ENCODE results near the gene DAPK2.

Gene DAPK2

GRCh38 chr15:63891079-63891767 is 155.1 kb downstream of the DAPK2 start:
- no peak for TF ChIP-seq JUND (IDR thresholded peaks at IDR 0.05; ENCODE audit: low read depth)
- peak; percentile 47 to 89 for DNase-seq (ENCODE audit: low read depth in 1 of 2, low spot score in 1 of 2)
- in situ Hi-C loops (cut with HindIII; ENCODE audit: low pct_unique_long_range_greater_than_20kb, low sequenced_read_pairs) = no loop called here

GRCh38 chr15:63890617-63891016 is 155.7 kb downstream of the DAPK2 start:
- no peak for DNase-seq (ENCODE audit: low read depth in 1 of 2, low spot score in 1 of 2)
- in situ Hi-C loops (cut with HindIII; ENCODE audit: low pct_unique_long_range_greater_than_20kb, low sequenced_read_pairs) = no loop called here
- no peak for TF ChIP-seq JUND (IDR thresholded peaks at IDR 0.05; ENCODE audit: low read depth)

GRCh38 chr15:63889831-63890230 is 156.5 kb downstream of the DAPK2 start:
- DNase-seq (ENCODE audit: low read depth in 1 of 2, low spot score in 1 of 2) = no peak
- in situ Hi-C loops (cut with HindIII; ENCODE audit: low pct_unique_long_range_greater_than_20kb, low sequenced_read_pairs) = no loop called here
- TF ChIP-seq JUND (IDR thresholded peaks at IDR 0.05; ENCODE audit: low read depth) = no peak

GRCh38 chr15:63888823-63889222 is 157.5 kb downstream of the DAPK2 start:
- DNase-seq (ENCODE audit: low read depth in 1 of 2, low spot score in 1 of 2) = no peak
- no peak for TF ChIP-seq JUND (IDR thresholded peaks at IDR 0.05; ENCODE audit: low read depth)
- in situ Hi-C loops (cut with HindIII; ENCODE audit: low pct_unique_long_range_greater_than_20kb, low sequenced_read_pairs) = no loop called here

- no peak for TF ChIP-seq JUND (IDR thresholded peaks at IDR 0.05; ENCODE audit: low read depth)
- in situ Hi-C loops (cut with HindIII; ENCODE audit: low pct_unique_long_range_greater_than_20kb, low sequenced_read_pairs) = no loop called here
- DNase-seq (ENCODE audit: low read depth in 1 of 2, low spot score in 1 of 2) = no peak
Observed at GRCh38 chr15:63888146-63888545, 158.1 kb downstream of the DAPK2 start.

GRCh38 chr15:63887630-63888029 is 158.7 kb downstream of the DAPK2 start:
- TF ChIP-seq JUND (IDR thresholded peaks at IDR 0.05; ENCODE audit: low read depth) = no peak
- no peak for DNase-seq (ENCODE audit: low read depth in 1 of 2, low spot score in 1 of 2)
- in situ Hi-C loops (cut with HindIII; ENCODE audit: low pct_unique_long_range_greater_than_20kb, low sequenced_read_pairs) = no loop called here

GRCh38 chr15:63884953-63885352 is 161.3 kb downstream of the DAPK2 start:
- no peak for DNase-seq (ENCODE audit: low read depth in 1 of 2, low spot score in 1 of 2)
- no peak for TF ChIP-seq JUND (IDR thresholded peaks at IDR 0.05; ENCODE audit: low read depth)
- in situ Hi-C loops (cut with HindIII; ENCODE audit: low pct_unique_long_range_greater_than_20kb, low sequenced_read_pairs) = no loop called here

GRCh38 chr15:63881431-63881830 is 164.9 kb downstream of the DAPK2 start:
- no peak for TF ChIP-seq JUND (IDR thresholded peaks at IDR 0.05; ENCODE audit: low read depth)
- in situ Hi-C loops (cut with HindIII; ENCODE audit: low pct_unique_long_range_greater_than_20kb, low sequenced_read_pairs) = no loop called here
- DNase-seq (ENCODE audit: low read depth in 1 of 2, low spot score in 1 of 2) = no peak

GRCh38 chr15:63880744-63881143 is 165.5 kb downstream of the DAPK2 start:
- in situ Hi-C loops (cut with HindIII; ENCODE audit: low pct_unique_long_range_greater_than_20kb, low sequenced_read_pairs) = no loop called here
- no peak for DNase-seq (ENCODE audit: low read depth in 1 of 2, low spot score in 1 of 2)
- TF ChIP-seq JUND (IDR thresholded peaks at IDR 0.05; ENCODE audit: low read depth) = no peak

- no peak for DNase-seq (ENCODE audit: low read depth in 1 of 2, low spot score in 1 of 2)
- in situ Hi-C loops (cut with HindIII; ENCODE audit: low pct_unique_long_range_greater_than_20kb, low sequenced_read_pairs) = no loop called here
- no peak for TF ChIP-seq JUND (IDR thresholded peaks at IDR 0.05; ENCODE audit: low read depth)
Observed at GRCh38 chr15:63879995-63880394, 166.3 kb downstream of the DAPK2 start.

- DNase-seq (ENCODE audit: low read depth in 1 of 2, low spot score in 1 of 2) = no peak
- no peak for TF ChIP-seq JUND (IDR thresholded peaks at IDR 0.05; ENCODE audit: low read depth)
- in situ Hi-C loops (cut with HindIII; ENCODE audit: low pct_unique_long_range_greater_than_20kb, low sequenced_read_pairs) = no loop called here
Observed at GRCh38 chr15:63879211-63879610, 167.1 kb downstream of the DAPK2 start.

GRCh38 chr15:63877713-63878271 is 168.5 kb downstream of the DAPK2 start:
- no peak for TF ChIP-seq JUND (IDR thresholded peaks at IDR 0.05; ENCODE audit: low read depth)
- no peak for DNase-seq (ENCODE audit: low read depth in 1 of 2, low spot score in 1 of 2)
- in situ Hi-C loops (cut with HindIII; ENCODE audit: low pct_unique_long_range_greater_than_20kb, low sequenced_read_pairs) = no loop called here

- no peak for DNase-seq (ENCODE audit: low read depth in 1 of 2, low spot score in 1 of 2)
- in situ Hi-C loops (cut with HindIII; ENCODE audit: low pct_unique_long_range_greater_than_20kb, low sequenced_read_pairs) = no loop called here
- TF ChIP-seq JUND (IDR thresholded peaks at IDR 0.05; ENCODE audit: low read depth) = no peak
Observed at GRCh38 chr15:63876085-63876662, 170.1 kb downstream of the DAPK2 start.

Measured in T47D (cell line).